ENCODE results near the gene TBRG1.

The TBRG1 gene

GRCh38 chr11:124658501-124658900, 35.8 kb downstream of the TBRG1 start:
- peaks cover 10% of the 10 kb centered on the region for H3K4me1 ChIP-seq (ENCODE audit: control insufficient read depth, insufficient read depth, low read length)
- no peak overlapping the region for H3K27ac ChIP-seq (ENCODE audit: insufficient read depth, low read depth, low read length, poor library complexity, severe bottlenecking)
- H3K4me3 ChIP-seq (ENCODE audit: insufficient read depth, low read depth, low read length) = no peak overlapping the region
- no peaks in the 10 kb centered on the region for H3K27me3 ChIP-seq (ENCODE audit: control insufficient read depth, insufficient read depth, low read length, poor library complexity, severe bottlenecking)
- no peaks in the 10 kb centered on the region for H3K36me3 ChIP-seq (ENCODE audit: control insufficient read depth, insufficient read depth, low read length)
- 90 to 91% methylated on average over 3 of the region's 3 CpGs for WGBS, 2 experiments
- no peaks in the 10 kb centered on the region for H3K9me3 ChIP-seq (ENCODE audit: control insufficient read depth, low read length)

- H3K9me3 ChIP-seq (ENCODE audit: control insufficient read depth, low read length) = no peaks in the 10 kb centered on the region
- no peak overlapping the region for H3K4me3 ChIP-seq (ENCODE audit: insufficient read depth, low read depth, low read length)
- H3K36me3 ChIP-seq (ENCODE audit: control insufficient read depth, insufficient read depth, low read length) = no peaks in the 10 kb centered on the region
- no peak overlapping the region for H3K27ac ChIP-seq (ENCODE audit: insufficient read depth, low read depth, low read length, poor library complexity, severe bottlenecking)
- no peaks in the 10 kb centered on the region for H3K27me3 ChIP-seq (ENCODE audit: control insufficient read depth, insufficient read depth, low read length, poor library complexity, severe bottlenecking)
- WGBS, 2 experiments = 81 to 98% methylated on average over 1 of the region's 1 CpG
- H3K4me1 ChIP-seq (ENCODE audit: control insufficient read depth, insufficient read depth, low read length) = peaks cover 10% of the 10 kb centered on the region
Measured at GRCh38 chr11:124658986-124659385, 36.3 kb downstream of the TBRG1 start.

GRCh38 chr11:124661553-124661952, 38.9 kb downstream of the TBRG1 start:
- Histone ChIP-seq H3K4me3 (ENCODE audit: insufficient read depth, low read depth, low read length) (no peak overlapping the region), H3K27ac (ENCODE audit: insufficient read depth, low read depth, low read length, poor library complexity, severe bottlenecking) (no peak overlapping the region), H3K36me3 (ENCODE audit: control insufficient read depth, insufficient read depth, low read length) (no peaks in the 10 kb centered on the region), H3K4me1 (ENCODE audit: control insufficient read depth, insufficient read depth, low read length) (peaks cover 10% of the 10 kb centered on the region), H3K27me3 (ENCODE audit: control insufficient read depth, insufficient read depth, low read length, poor library complexity, severe bottlenecking) (no peaks in the 10 kb centered on the region), H3K9me3 (ENCODE audit: control insufficient read depth, low read length) (no peaks in the 10 kb centered on the region)

GRCh38 chr11:124662106-124662505, 39.4 kb downstream of the TBRG1 start:
- H3K4me3 ChIP-seq (ENCODE audit: insufficient read depth, low read depth, low read length) = no peak overlapping the region
- no peaks in the 10 kb centered on the region for H3K9me3 ChIP-seq (ENCODE audit: control insufficient read depth, low read length)
- no peaks in the 10 kb centered on the region for H3K27me3 ChIP-seq (ENCODE audit: control insufficient read depth, insufficient read depth, low read length, poor library complexity, severe bottlenecking)
- H3K27ac ChIP-seq (ENCODE audit: insufficient read depth, low read depth, low read length, poor library complexity, severe bottlenecking) = no peak overlapping the region
- no peaks in the 10 kb centered on the region for H3K36me3 ChIP-seq (ENCODE audit: control insufficient read depth, insufficient read depth, low read length)
- H3K4me1 ChIP-seq (ENCODE audit: control insufficient read depth, insufficient read depth, low read length) = peaks cover 6% of the 10 kb centered on the region
- 88 to 92% methylated on average over 4 of the region's 4 CpGs for WGBS, 2 experiments

GRCh38 chr11:124663861-124664260, 41.2 kb downstream of the TBRG1 start:
- H3K4me3 ChIP-seq (ENCODE audit: insufficient read depth, low read depth, low read length) = no peak overlapping the region
- no peaks in the 10 kb centered on the region for H3K27me3 ChIP-seq (ENCODE audit: control insufficient read depth, insufficient read depth, low read length, poor library complexity, severe bottlenecking)
- no peak overlapping the region for H3K27ac ChIP-seq (ENCODE audit: insufficient read depth, low read depth, low read length, poor library complexity, severe bottlenecking)
- no peaks in the 10 kb centered on the region for H3K36me3 ChIP-seq (ENCODE audit: control insufficient read depth, insufficient read depth, low read length)
- H3K4me1 ChIP-seq (ENCODE audit: control insufficient read depth, insufficient read depth, low read length) = no peaks in the 10 kb centered on the region
- no peaks in the 10 kb centered on the region for H3K9me3 ChIP-seq (ENCODE audit: control insufficient read depth, low read length)
- 96 to 100% methylated on average over 2 of the region's 2 CpGs for WGBS, 2 experiments

GRCh38 chr11:124667601-124668000, 44.9 kb downstream of the TBRG1 start:
- 91 to 94% methylated on average over 3 of the region's 3 CpGs for WGBS, 2 experiments
- H3K9me3 ChIP-seq (ENCODE audit: control insufficient read depth, low read length) = no peaks in the 10 kb centered on the region
- no peaks in the 10 kb centered on the region for H3K4me1 ChIP-seq (ENCODE audit: control insufficient read depth, insufficient read depth, low read length)

GRCh38 chr11:124669193-124669592, 46.5 kb downstream of the TBRG1 start:
- peaks cover 5% of the 10 kb centered on the region for H3K4me1 ChIP-seq (ENCODE audit: control insufficient read depth, insufficient read depth, low read length)
- H3K9me3 ChIP-seq (ENCODE audit: control insufficient read depth, low read length) = no peaks in the 10 kb centered on the region
- H3K4me3 ChIP-seq (ENCODE audit: insufficient read depth, low read depth, low read length) = no peak overlapping the region
- H3K36me3 ChIP-seq (ENCODE audit: control insufficient read depth, insufficient read depth, low read length) = no peaks in the 10 kb centered on the region
- no peak overlapping the region for H3K27ac ChIP-seq (ENCODE audit: insufficient read depth, low read depth, low read length, poor library complexity, severe bottlenecking)
- peaks cover 18% of the 10 kb centered on the region for H3K27me3 ChIP-seq (ENCODE audit: control insufficient read depth, insufficient read depth, low read length, poor library complexity, severe bottlenecking)
- 33 to 34% methylated on average over 8 of the region's 8 CpGs for WGBS, 2 experiments

More at GRCh38 chr11:124667601-124668000, 44.9 kb downstream of the TBRG1 start:
- H3K4me3 ChIP-seq (ENCODE audit: insufficient read depth, low read depth, low read length) = no peak overlapping the region
- H3K36me3 ChIP-seq (ENCODE audit: control insufficient read depth, insufficient read depth, low read length) = no peaks in the 10 kb centered on the region
- peaks cover 9% of the 10 kb centered on the region for H3K27me3 ChIP-seq (ENCODE audit: control insufficient read depth, insufficient read depth, low read length, poor library complexity, severe bottlenecking)
- H3K27ac ChIP-seq (ENCODE audit: insufficient read depth, low read depth, low read length, poor library complexity, severe bottlenecking) = no peak overlapping the region

GRCh38 chr11:124670732-124671131, 48.1 kb downstream of the TBRG1 start:
- Histone ChIP-seq H3K27ac (ENCODE audit: insufficient read depth, low read depth, low read length, poor library complexity, severe bottlenecking) (no peak overlapping the region), H3K4me1 (ENCODE audit: control insufficient read depth, insufficient read depth, low read length) (peaks cover 5% of the 10 kb centered on the region), H3K36me3 (ENCODE audit: control insufficient read depth, insufficient read depth, low read length) (no peaks in the 10 kb centered on the region), H3K9me3 (ENCODE audit: control insufficient read depth, low read length) (no peaks in the 10 kb centered on the region), H3K4me3 (ENCODE audit: insufficient read depth, low read depth, low read length) (no peak overlapping the region), H3K27me3 (ENCODE audit: control insufficient read depth, insufficient read depth, low read length, poor library complexity, severe bottlenecking) (peaks cover 18% of the 10 kb centered on the region)
- 60 to 67% methylated on average over 3 of the region's 3 CpGs for WGBS, 2 experiments

GRCh38 chr11:124672536-124673215, 50.0 kb downstream of the TBRG1 start:
- Histone ChIP-seq H3K9me3 (ENCODE audit: control insufficient read depth, low read length) (no peaks in the 10 kb centered on the region), H3K27ac (ENCODE audit: insufficient read depth, low read depth, low read length, poor library complexity, severe bottlenecking) (no peak overlapping the region), H3K27me3 (ENCODE audit: control insufficient read depth, insufficient read depth, low read length, poor library complexity, severe bottlenecking) (peaks cover 18% of the 10 kb centered on the region), H3K4me3 (ENCODE audit: insufficient read depth, low read depth, low read length) (peak overlapping the region; percentile 72), H3K36me3 (ENCODE audit: control insufficient read depth, insufficient read depth, low read length) (no peaks in the 10 kb centered on the region), H3K4me1 (ENCODE audit: control insufficient read depth, insufficient read depth, low read length) (peaks cover 5% of the 10 kb centered on the region)
- 70 to 73% methylated on average over 7 of the region's 7 CpGs for WGBS, 2 experiments

- 0 to 1% methylated on average over 58 of the region's 58 CpGs for WGBS, 2 experiments
- Histone ChIP-seq H3K9me3 (ENCODE audit: control insufficient read depth, low read length) (no peaks in the 10 kb centered on the region), H3K27ac (ENCODE audit: insufficient read depth, low read depth, low read length, poor library complexity, severe bottlenecking) (peak within 1 kb of the TSS; percentile 80), H3K36me3 (ENCODE audit: control insufficient read depth, insufficient read depth, low read length) (no peaks in the 10 kb centered on the region), H3K27me3 (ENCODE audit: control insufficient read depth, insufficient read depth, low read length, poor library complexity, severe bottlenecking) (peaks cover 18% of the 10 kb centered on the region), H3K4me3 (ENCODE audit: insufficient read depth, low read depth, low read length) (peak within 1 kb of the TSS; percentile 72), H3K4me1 (ENCODE audit: control insufficient read depth, insufficient read depth, low read length) (peaks cover 5% of the 10 kb centered on the region)
Measured at GRCh38 chr11:124673333-124674167, 50.9 kb downstream of the TBRG1 start, which contains the start of the genes SIAE and SPA17. Gene SIAE, minus strand, starts transcription at chr11:124673739. Its CDS starts 31 bp downstream, at chr11:124673708. Gene SPA17, plus strand, starts transcription at chr11:124673904. Its CDS starts 1,361 bp downstream, at chr11:124675265.

All from ectodermal cell (in vitro differentiated cells).